ENCODE results near the gene ENOX1.

The ENOX1 gene

GRCh38 chr13:43653395-43653794 lies 133.4 kb downstream of the ENOX1 start:
- Histone ChIP-seq H4K91ac (ENCODE audit: low read depth, low read length) (no peak overlapping the region), H3K36me3 (ENCODE audit: control insufficient read depth in 1 of 2, insufficient read depth in 2 of 2, low read length in 2 of 2) (no peaks in the 10 kb centered on the region), H3K14ac (ENCODE audit: low read length) (no peak overlapping the region), H2BK120ac (ENCODE audit: insufficient read depth, low read length, poor library complexity) (no peak overlapping the region), H3K9ac (ENCODE audit: low read length) (no peak overlapping the region), H4K12ac (ENCODE audit: low read depth, low read length) (no peak overlapping the region), H3K27ac (ENCODE audit: low read depth, low read length) (no peak overlapping the region), H3K4me3 (ENCODE audit: low read depth, low read length) (no peak overlapping the region), H2BK5ac (ENCODE audit: low read depth, low read length, poor library complexity) (no peak overlapping the region), H3K4me1 (ENCODE audit: control insufficient read depth in 1 of 2, insufficient read depth in 2 of 2, low read length in 2 of 2) (peaks cover 0 to 3% of the 10 kb centered on the region in 2 experiments), H3K27me3 (ENCODE audit: insufficient read depth, low read length) (no peaks in the 10 kb centered on the region), H2AFZ (ENCODE audit: insufficient read depth, low read length, poor library complexity) (no peak overlapping the region), H3K79me1 (ENCODE audit: low read length) (no peaks in the 10 kb centered on the region), H4K8ac (ENCODE audit: low read depth, low read length) (no peak overlapping the region), H3K79me2 (ENCODE audit: control insufficient read depth, insufficient read depth, low read length, poor library complexity) (no peaks in the 10 kb centered on the region), H2BK12ac (ENCODE audit: low read length) (no peak overlapping the region), H3K4me2 (ENCODE audit: low read length) (no peak overlapping the region), H2AK5ac (ENCODE audit: low read length) (no peak overlapping the region), H3K18ac (ENCODE audit: low read length) (no peak overlapping the region), H3K9me3 (ENCODE audit: insufficient read depth, low read depth, low read length) (no peaks in the 10 kb centered on the region), H3K23ac (ENCODE audit: low read length) (no peak overlapping the region), H3K4ac (ENCODE audit: low read depth, low read length) (no peak overlapping the region)
- no CpG with 5 or more reads among the region's 1 CpG for WGBS (ENCODE audit: extremely low coverage, insufficient coverage, insufficient read length)
- DNase-seq, result no peak

DNA sequence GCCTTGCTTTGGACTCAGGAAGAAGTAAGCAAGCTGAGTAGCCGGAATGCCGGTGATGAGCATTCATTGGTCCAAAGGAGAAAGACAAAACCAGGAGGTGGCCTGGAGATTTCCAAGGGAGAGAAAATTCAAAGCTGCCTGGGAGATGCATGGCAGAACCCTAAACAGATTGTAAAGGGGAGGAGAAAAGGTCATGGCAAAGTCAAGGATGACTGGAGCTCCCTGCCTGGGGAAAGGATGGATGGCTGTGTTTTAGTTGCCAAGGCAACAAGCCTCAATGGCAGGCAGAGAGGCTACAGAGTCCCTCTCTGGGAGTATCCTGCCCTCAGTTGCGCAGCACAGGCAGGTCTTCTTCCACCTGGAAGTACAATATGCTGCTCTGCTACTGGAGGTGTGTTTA lies 134.0 kb downstream of the ENOX1 start:
- no peak overlapping the region for H3K14ac ChIP-seq (ENCODE audit: low read length)
- H4K91ac ChIP-seq (ENCODE audit: low read depth, low read length), result no peak overlapping the region
- H3K4me2 ChIP-seq (ENCODE audit: low read length), result no peak overlapping the region
- no peak overlapping the region for H2BK12ac ChIP-seq (ENCODE audit: low read length)
- H3K27ac ChIP-seq (ENCODE audit: low read depth, low read length), result no peak overlapping the region
- peaks cover 0 to 3% of the 10 kb centered on the region in 2 experiments for H3K4me1 ChIP-seq (ENCODE audit: control insufficient read depth in 1 of 2, insufficient read depth in 2 of 2, low read length in 2 of 2)
- DNase-seq, result no peak
- no peak overlapping the region for H2AFZ ChIP-seq (ENCODE audit: insufficient read depth, low read length, poor library complexity)
- H3K4ac ChIP-seq (ENCODE audit: low read depth, low read length), result no peak overlapping the region
- H4K12ac ChIP-seq (ENCODE audit: low read depth, low read length), result no peak overlapping the region
- no CpG with 5 or more reads among the region's 3 CpGs for WGBS (ENCODE audit: extremely low coverage, insufficient coverage, insufficient read length)
- no peak overlapping the region for H3K18ac ChIP-seq (ENCODE audit: low read length)
- no peaks in the 10 kb centered on the region for H3K79me1 ChIP-seq (ENCODE audit: low read length)
- no peak overlapping the region for H2BK5ac ChIP-seq (ENCODE audit: low read depth, low read length, poor library complexity)
- no peak overlapping the region for H3K4me3 ChIP-seq (ENCODE audit: low read depth, low read length)
- no peaks in the 10 kb centered on the region for H3K36me3 ChIP-seq (ENCODE audit: control insufficient read depth in 1 of 2, insufficient read depth in 2 of 2, low read length in 2 of 2)
- no peak overlapping the region for H2AK5ac ChIP-seq (ENCODE audit: low read length)
- no peaks in the 10 kb centered on the region for H3K79me2 ChIP-seq (ENCODE audit: control insufficient read depth, insufficient read depth, low read length, poor library complexity)
- H3K27me3 ChIP-seq (ENCODE audit: insufficient read depth, low read length), result no peaks in the 10 kb centered on the region
- H3K9me3 ChIP-seq (ENCODE audit: insufficient read depth, low read depth, low read length), result no peaks in the 10 kb centered on the region
- no peak overlapping the region for H3K23ac ChIP-seq (ENCODE audit: low read length)
- no peak overlapping the region for H3K9ac ChIP-seq (ENCODE audit: low read length)
- no peak overlapping the region for H2BK120ac ChIP-seq (ENCODE audit: insufficient read depth, low read length, poor library complexity)
- no peak overlapping the region for H4K8ac ChIP-seq (ENCODE audit: low read depth, low read length)

- WGBS (ENCODE audit: extremely low coverage, insufficient coverage, insufficient read length), result no CpG with 5 or more reads among the region's 4 CpGs
- no peak overlapping the region for H4K91ac ChIP-seq (ENCODE audit: low read depth, low read length)
These were observed 135.9 kb downstream of the ENOX1 start for GRCh38 chr13:43650882-43651281.

GRCh38 chr13:43648733-43649132 lies 138.0 kb downstream of the ENOX1 start:
- H3K79me1 ChIP-seq (ENCODE audit: low read length), result no peaks in the 10 kb centered on the region
- no peak overlapping the region for H3K4ac ChIP-seq (ENCODE audit: low read depth, low read length)
- H3K27ac ChIP-seq (ENCODE audit: low read depth, low read length), result no peak overlapping the region
- H3K23ac ChIP-seq (ENCODE audit: low read length), result no peak overlapping the region
- DNase-seq, result no peak
- H2BK120ac ChIP-seq (ENCODE audit: insufficient read depth, low read length, poor library complexity), result no peak overlapping the region
- no peaks in the 10 kb centered on the region for H3K27me3 ChIP-seq (ENCODE audit: insufficient read depth, low read length)
- H3K14ac ChIP-seq (ENCODE audit: low read length), result no peak overlapping the region
- WGBS (ENCODE audit: extremely low coverage, insufficient coverage, insufficient read length), result no CpG with 5 or more reads among the region's 5 CpGs
- H4K91ac ChIP-seq (ENCODE audit: low read depth, low read length), result no peak overlapping the region
- no peak overlapping the region for H2AFZ ChIP-seq (ENCODE audit: insufficient read depth, low read length, poor library complexity)
- no peak overlapping the region for H2AK5ac ChIP-seq (ENCODE audit: low read length)
- no peak overlapping the region for H3K9ac ChIP-seq (ENCODE audit: low read length)
- H2BK5ac ChIP-seq (ENCODE audit: low read depth, low read length, poor library complexity), result no peak overlapping the region
- no peak overlapping the region for H2BK12ac ChIP-seq (ENCODE audit: low read length)
- no peaks in the 10 kb centered on the region for H3K4me1 ChIP-seq (ENCODE audit: control insufficient read depth in 1 of 2, insufficient read depth in 2 of 2, low read length in 2 of 2)
- H3K36me3 ChIP-seq (ENCODE audit: control insufficient read depth in 1 of 2, insufficient read depth in 2 of 2, low read length in 2 of 2), result no peaks in the 10 kb centered on the region
- H4K8ac ChIP-seq (ENCODE audit: low read depth, low read length), result no peak overlapping the region
- H3K18ac ChIP-seq (ENCODE audit: low read length), result no peak overlapping the region
- peaks cover 2% of the 10 kb centered on the region for H3K9me3 ChIP-seq (ENCODE audit: insufficient read depth, low read depth, low read length)
- no peak overlapping the region for H4K12ac ChIP-seq (ENCODE audit: low read depth, low read length)
- H3K79me2 ChIP-seq (ENCODE audit: control insufficient read depth, insufficient read depth, low read length, poor library complexity), result no peaks in the 10 kb centered on the region
- H3K4me2 ChIP-seq (ENCODE audit: low read length), result no peak overlapping the region
- no peak overlapping the region for H3K4me3 ChIP-seq (ENCODE audit: low read depth, low read length)

More at GRCh38 chr13:43650882-43651281, 135.9 kb downstream of the ENOX1 start:
- Histone ChIP-seq H3K23ac (ENCODE audit: low read length) (no peak overlapping the region), H3K27ac (ENCODE audit: low read depth, low read length) (no peak overlapping the region), H2AK5ac (ENCODE audit: low read length) (no peak overlapping the region), H2BK12ac (ENCODE audit: low read length) (no peak overlapping the region), H2BK5ac (ENCODE audit: low read depth, low read length, poor library complexity) (no peak overlapping the region), H3K4me1 (ENCODE audit: control insufficient read depth in 1 of 2, insufficient read depth in 2 of 2, low read length in 2 of 2) (no peaks in the 10 kb centered on the region), H3K4ac (ENCODE audit: low read depth, low read length) (no peak overlapping the region), H3K4me2 (ENCODE audit: low read length) (no peak overlapping the region), H3K79me1 (ENCODE audit: low read length) (no peaks in the 10 kb centered on the region), H3K9ac (ENCODE audit: low read length) (no peak overlapping the region), H3K18ac (ENCODE audit: low read length) (no peak overlapping the region), H3K9me3 (ENCODE audit: insufficient read depth, low read depth, low read length) (peaks cover 2% of the 10 kb centered on the region), H3K27me3 (ENCODE audit: insufficient read depth, low read length) (no peaks in the 10 kb centered on the region), H3K14ac (ENCODE audit: low read length) (no peak overlapping the region), H3K79me2 (ENCODE audit: control insufficient read depth, insufficient read depth, low read length, poor library complexity) (no peaks in the 10 kb centered on the region), H4K12ac (ENCODE audit: low read depth, low read length) (no peak overlapping the region), H2BK120ac (ENCODE audit: insufficient read depth, low read length, poor library complexity) (no peak overlapping the region), H3K4me3 (ENCODE audit: low read depth, low read length) (no peak overlapping the region), H4K8ac (ENCODE audit: low read depth, low read length) (no peak overlapping the region), H3K36me3 (ENCODE audit: control insufficient read depth in 1 of 2, insufficient read depth in 2 of 2, low read length in 2 of 2) (no peaks in the 10 kb centered on the region), H2AFZ (ENCODE audit: insufficient read depth, low read length, poor library complexity) (no peak overlapping the region)
- DNase-seq, result no peak
